ENCODE measurements around the gene OGFOD1.
"Not testable (repeated sequence)": the region's sequence is repeated elsewhere in the genome, so short reads cannot be mapped to it uniquely, and the experiment has no call there.

OGFOD1 gene

GRCh38 chr16:56481468-56482122 lies 30.2 kb downstream of the OGFOD1 start:
- DNase-seq, result no peak

GRCh38 chr16:56482683-56483236 lies 31.4 kb downstream of the OGFOD1 start:
- no peak for DNase-seq

- no peak for DNase-seq
These were observed 32.0 kb downstream of the OGFOD1 start for GRCh38 chr16:56483394-56483793.

GRCh38 chr16:56488035-56488434 lies 36.7 kb downstream of the OGFOD1 start:
- no peak for DNase-seq

GRCh38 chr16:56488868-56489267 lies 37.5 kb downstream of the OGFOD1 start:
- not testable (repeated sequence) for DNase-seq

- DNase-seq, result no peak
These were observed 40.4 kb downstream of the OGFOD1 start for GRCh38 chr16:56491657-56492261.

GRCh38 chr16:56493126-56493525 lies 41.8 kb downstream of the OGFOD1 start:
- DNase-seq, result no peak

- no peak for DNase-seq
These were observed 42.5 kb downstream of the OGFOD1 start for GRCh38 chr16:56493815-56494214.

- no peak for DNase-seq
These were observed 53.8 kb downstream of the OGFOD1 start for GRCh38 chr16:56505181-56505580.

GRCh38 chr16:56506941-56507340 lies 55.6 kb downstream of the OGFOD1 start:
- no peak for DNase-seq

GRCh38 chr16:56510544-56510943 lies 59.2 kb downstream of the OGFOD1 start:
- DNase-seq, result no peak

GRCh38 chr16:56512025-56512424 lies 60.7 kb downstream of the OGFOD1 start:
- no peak for DNase-seq

- no peak for DNase-seq
These were observed 61.7 kb downstream of the OGFOD1 start for GRCh38 chr16:56513091-56513490.

GRCh38 chr16:56513972-56514371 lies 62.6 kb downstream of the OGFOD1 start:
- DNase-seq, result peak; percentile 51

GRCh38 chr16:56514845-56515244 lies 63.5 kb downstream of the OGFOD1 start:
- no peak for DNase-seq

GRCh38 chr16:56515665-56516064 lies 64.3 kb downstream of the OGFOD1 start:
- DNase-seq, result no peak

GRCh38 chr16:56517206-56517605 lies 65.9 kb downstream of the OGFOD1 start:
- DNase-seq, result no peak

GRCh38 chr16:56518425-56518824 lies 67.1 kb downstream of the OGFOD1 start:
- DNase-seq, result no peak

- DNase-seq, result peak; percentile 91
These were observed 68.3 kb downstream of the OGFOD1 start, which contains the start of gene BBS2 for GRCh38 chr16:56519459-56520250. BBS2 (minus strand) TSS chr16:56520024; CDS start chr16:56519862, 162 bp downstream.

- no peak for DNase-seq
These were observed 68.9 kb downstream of the OGFOD1 start for GRCh38 chr16:56520251-56520577.

- DNase-seq, result no peak
These were observed 73.9 kb downstream of the OGFOD1 start for GRCh38 chr16:56525236-56525635.
